Measurements from ENCODE around the gene ERF.

DNA sequence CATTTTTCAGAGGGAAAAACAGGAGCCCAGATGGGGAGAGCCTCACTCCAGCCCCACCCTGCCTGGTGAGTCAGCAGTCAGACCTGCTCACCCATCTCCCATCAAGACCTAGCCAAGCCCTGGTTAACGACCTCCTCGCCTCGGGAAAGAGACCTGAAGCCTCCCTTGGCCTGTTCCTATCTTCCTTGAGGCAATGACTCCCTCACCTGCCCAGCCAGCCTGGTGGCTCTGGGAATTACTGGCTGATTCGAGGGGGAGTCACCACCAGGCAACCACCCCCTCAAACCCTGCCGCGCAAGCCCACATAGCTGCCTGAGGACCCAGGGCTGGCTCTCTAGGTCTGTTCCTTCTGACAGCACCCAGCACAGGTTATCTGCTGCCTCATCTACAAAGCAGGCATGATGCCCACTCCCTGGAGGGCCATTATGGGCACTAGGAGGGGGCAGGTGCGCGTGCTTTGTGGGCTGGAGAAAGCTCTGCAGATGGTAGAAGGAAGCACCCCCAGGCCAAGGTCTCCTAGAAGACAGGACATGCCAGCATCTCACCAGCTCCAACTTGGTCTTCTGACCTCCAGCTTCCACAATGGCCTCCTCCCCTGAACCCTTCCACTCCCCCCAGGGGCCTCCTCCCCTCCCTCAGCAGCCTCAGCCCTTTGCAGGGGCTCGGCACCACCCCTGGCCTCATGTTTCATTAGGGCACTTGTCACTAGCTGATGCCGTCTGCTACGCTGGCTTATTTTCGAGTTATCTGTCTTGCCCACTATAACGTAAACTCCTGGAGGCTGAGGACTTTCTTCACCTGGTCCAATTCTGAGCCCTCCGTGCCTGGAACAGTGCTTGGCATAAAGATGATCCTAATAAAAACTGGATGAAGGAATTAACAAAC, 47.8 kb downstream of the ERF start:
- TF ChIP-seq, protein P1, sequence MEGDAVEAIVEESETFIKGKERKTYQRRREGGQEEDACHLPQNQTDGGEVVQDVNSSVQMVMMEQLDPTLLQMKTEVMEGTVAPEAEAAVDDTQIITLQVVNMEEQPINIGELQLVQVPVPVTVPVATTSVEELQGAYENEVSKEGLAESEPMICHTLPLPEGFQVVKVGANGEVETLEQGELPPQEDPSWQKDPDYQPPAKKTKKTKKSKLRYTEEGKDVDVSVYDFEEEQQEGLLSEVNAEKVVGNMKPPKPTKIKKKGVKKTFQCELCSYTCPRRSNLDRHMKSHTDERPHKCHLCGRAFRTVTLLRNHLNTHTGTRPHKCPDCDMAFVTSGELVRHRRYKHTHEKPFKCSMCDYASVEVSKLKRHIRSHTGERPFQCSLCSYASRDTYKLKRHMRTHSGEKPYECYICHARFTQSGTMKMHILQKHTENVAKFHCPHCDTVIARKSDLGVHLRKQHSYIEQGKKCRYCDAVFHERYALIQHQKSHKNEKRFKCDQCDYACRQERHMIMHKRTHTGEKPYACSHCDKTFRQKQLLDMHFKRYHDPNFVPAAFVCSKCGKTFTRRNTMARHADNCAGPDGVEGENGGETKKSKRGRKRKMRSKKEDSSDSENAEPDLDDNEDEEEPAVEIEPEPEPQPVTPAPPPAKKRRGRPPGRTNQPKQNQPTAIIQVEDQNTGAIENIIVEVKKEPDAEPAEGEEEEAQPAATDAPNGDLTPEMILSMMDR (conservative IDR thresholded peaks at IDR 0.05), result no peak
- no peak for TF ChIP-seq ZFX (IDR thresholded peaks at IDR 0.05)
